ENCODE results near the gene TENM3.

GRCh38 chr4:182301736-182302135 lies 58.5 kb downstream of the TENM3 start:
- TF ChIP-seq, protein P1, sequence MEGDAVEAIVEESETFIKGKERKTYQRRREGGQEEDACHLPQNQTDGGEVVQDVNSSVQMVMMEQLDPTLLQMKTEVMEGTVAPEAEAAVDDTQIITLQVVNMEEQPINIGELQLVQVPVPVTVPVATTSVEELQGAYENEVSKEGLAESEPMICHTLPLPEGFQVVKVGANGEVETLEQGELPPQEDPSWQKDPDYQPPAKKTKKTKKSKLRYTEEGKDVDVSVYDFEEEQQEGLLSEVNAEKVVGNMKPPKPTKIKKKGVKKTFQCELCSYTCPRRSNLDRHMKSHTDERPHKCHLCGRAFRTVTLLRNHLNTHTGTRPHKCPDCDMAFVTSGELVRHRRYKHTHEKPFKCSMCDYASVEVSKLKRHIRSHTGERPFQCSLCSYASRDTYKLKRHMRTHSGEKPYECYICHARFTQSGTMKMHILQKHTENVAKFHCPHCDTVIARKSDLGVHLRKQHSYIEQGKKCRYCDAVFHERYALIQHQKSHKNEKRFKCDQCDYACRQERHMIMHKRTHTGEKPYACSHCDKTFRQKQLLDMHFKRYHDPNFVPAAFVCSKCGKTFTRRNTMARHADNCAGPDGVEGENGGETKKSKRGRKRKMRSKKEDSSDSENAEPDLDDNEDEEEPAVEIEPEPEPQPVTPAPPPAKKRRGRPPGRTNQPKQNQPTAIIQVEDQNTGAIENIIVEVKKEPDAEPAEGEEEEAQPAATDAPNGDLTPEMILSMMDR (IDR thresholded peaks at IDR 0.05), result no peak
- no peak for TF ChIP-seq POLR2A (IDR thresholded peaks at IDR 0.05)

Data from Peyer's patch (tissue), 4 donors.